OCI-LY3 (cell line): ENCODE results near the gene TXN.

Experiments
- EZH2phosphoT487 ChIP-seq: fragments of 200-600 bp; shearing (Covaris generic); IDR thresholded peaks from 2 replicates; pipeline ENCODE4 v1.6.1; 2018; ENCODE audit warnings: antibody characterized with exemption, mixed run types, low read depth
- TF ChIP-seq, protein P1 (sequence below): fragments of 200-600, 300-600 bp; sonication (generic); IDR thresholded peaks from 2 replicates; pipeline ENCODE4 v1.5.1; 2014; ENCODE audit warnings: antibody characterized with exemption, low read length, low read depth

DNA sequence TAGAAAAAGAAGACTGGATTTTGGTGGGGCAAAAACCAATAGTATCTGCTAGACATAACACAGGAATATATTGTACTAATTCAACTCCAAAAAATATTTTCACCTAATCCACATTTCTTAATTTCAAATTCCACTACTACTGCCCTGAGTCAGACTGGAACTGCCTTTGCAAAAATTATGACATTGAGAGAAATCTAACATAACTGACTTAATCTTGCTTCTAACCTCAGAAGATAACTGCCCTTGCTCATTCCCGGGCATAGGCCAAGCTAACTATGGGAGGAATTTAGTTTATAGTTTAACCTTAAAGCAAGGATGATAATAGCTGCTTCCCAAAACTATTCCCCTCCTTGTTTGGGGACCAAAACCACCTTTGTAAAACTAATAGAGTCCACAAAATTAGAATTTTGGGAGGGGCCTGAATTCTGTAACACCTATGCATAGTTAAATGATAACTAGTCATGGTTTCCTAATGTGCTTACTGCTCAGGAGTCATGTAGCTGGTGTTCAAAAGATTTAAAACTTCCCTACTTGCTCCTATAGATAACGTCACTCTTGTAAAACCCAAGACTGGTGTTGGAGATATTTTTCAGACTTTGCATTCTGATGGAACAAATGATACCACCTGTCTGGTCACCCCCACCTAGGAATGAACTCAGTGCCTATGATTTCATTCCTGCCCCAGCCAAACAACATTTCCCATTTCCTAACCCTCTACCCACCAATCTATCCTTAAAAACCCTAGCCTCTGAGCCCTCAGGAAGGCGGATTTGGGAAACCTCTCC is 14.1 kb upstream of the TXN start:
- TF ChIP-seq, protein P1, sequence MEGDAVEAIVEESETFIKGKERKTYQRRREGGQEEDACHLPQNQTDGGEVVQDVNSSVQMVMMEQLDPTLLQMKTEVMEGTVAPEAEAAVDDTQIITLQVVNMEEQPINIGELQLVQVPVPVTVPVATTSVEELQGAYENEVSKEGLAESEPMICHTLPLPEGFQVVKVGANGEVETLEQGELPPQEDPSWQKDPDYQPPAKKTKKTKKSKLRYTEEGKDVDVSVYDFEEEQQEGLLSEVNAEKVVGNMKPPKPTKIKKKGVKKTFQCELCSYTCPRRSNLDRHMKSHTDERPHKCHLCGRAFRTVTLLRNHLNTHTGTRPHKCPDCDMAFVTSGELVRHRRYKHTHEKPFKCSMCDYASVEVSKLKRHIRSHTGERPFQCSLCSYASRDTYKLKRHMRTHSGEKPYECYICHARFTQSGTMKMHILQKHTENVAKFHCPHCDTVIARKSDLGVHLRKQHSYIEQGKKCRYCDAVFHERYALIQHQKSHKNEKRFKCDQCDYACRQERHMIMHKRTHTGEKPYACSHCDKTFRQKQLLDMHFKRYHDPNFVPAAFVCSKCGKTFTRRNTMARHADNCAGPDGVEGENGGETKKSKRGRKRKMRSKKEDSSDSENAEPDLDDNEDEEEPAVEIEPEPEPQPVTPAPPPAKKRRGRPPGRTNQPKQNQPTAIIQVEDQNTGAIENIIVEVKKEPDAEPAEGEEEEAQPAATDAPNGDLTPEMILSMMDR, result no peak
- no peak for TF ChIP-seq EZH2phosphoT487
